K562 (cell line): ENCODE data around the gene KLHL22. TPM values are rescaled to one million over a fixed set of nuclear protein-coding genes. Genes with fewer than 3 reads are reported as not detected.

Experiments
- CHD4 ChIP-seq: fragments of 200-600 bp; sonication (generic); IDR thresholded peaks from 3 replicates; pipeline ENCODE4 v1.6.1; 2012; ENCODE audit warnings: low read depth, mild to moderate bottlenecking, mixed read lengths, low read length, inconsistent platforms; ENCODE audit not compliant: insufficient read depth, insufficient replicate concordance, poor library complexity, severe bottlenecking
- CREB1 ChIP-seq, 2 experiments: sonication (generic) in 1 of 2; formaldehyde crosslinking in 1 of 2; IDR thresholded peaks; 2 replicates each; pipeline versions ENCODE4 v1.6.1 to v1.8.0; 2012 to 2022; ENCODE audit warnings: inconsistent platforms in 1 of 2, mild to moderate bottlenecking in 1 of 2, missing genetic modification reagents in 1 of 2, moderate library complexity in 1 of 2
- HDAC6 ChIP-seq: IDR thresholded peaks from 2 replicates; pipeline ENCODE4 v1.6.1; 2012; ENCODE audit warnings: low read depth, mild to moderate bottlenecking, control low read depth, inconsistent platforms, low read length, moderate library complexity
- NELFE ChIP-seq: IDR thresholded peaks from 2 replicates; pipeline ENCODE4 v1.6.1; 2011; ENCODE audit warnings: mild to moderate bottlenecking; ENCODE audit not compliant: insufficient read depth, insufficient read length
- NFE2 ChIP-seq: IDR thresholded peaks from 2 replicates; pipeline ENCODE4 v1.6.1; 2014; ENCODE audit warnings: antibody characterized with exemption, low read depth
- SIN3A ChIP-seq, 2 experiments: fragments of 150-350 bp in 1 of 2; IDR thresholded peaks; 2 replicates each; pipeline ENCODE4 v1.6.1; 2011 to 2016; ENCODE audit warnings: borderline replicate concordance in 2 of 2, low read depth in 2 of 2, low read length in 2 of 2, mild to moderate bottlenecking in 2 of 2, moderate library complexity in 2 of 2; ENCODE audit not compliant: control insufficient read depth in 1 of 2
- ZNF212 ChIP-seq: fragments of 450-650 bp; formaldehyde crosslinking; IDR thresholded peaks from 2 replicates; pipeline ENCODE4 v1.4.0; 2020; ENCODE audit warnings: mild to moderate bottlenecking
- ZNF551 ChIP-seq: fragments of 250-450 bp; sonication (Bioruptor Pico); IDR thresholded peaks from 2 replicates; pipeline ENCODE4 v1.5.0; 2021; ENCODE audit warnings: mild to moderate bottlenecking, moderate library complexity
- polyA plus RNA-seq, 8 experiments: library from polyadenylated mRNA; depleted of rRNA in 4 of 8; stranded (reverse) in 5 of 8; unstranded in 3 of 8; fragments of >200 nt; fragmentation: Nextera tagmentation in 2 of 8; fragmentation: Illumina TruSeq in 1 of 8; extraction: Ambion mirVana in 2 of 8; extraction: Trizol in 1 of 8; gene quantifications; 2 replicates each; pipeline versions ENCODE4 v1.2.1 to v1.2.3, GENCODE V29; 2011 to 2014; ENCODE audit warnings: inconsistent platforms in 1 of 8, missing spikeins in 1 of 8
- total RNA-seq, 7 experiments: library from RNA; depleted of rRNA in 6 of 7; stranded (reverse); fragments of >200 nt in 6 of 7; fragmentation: Illumina TruSeq in 2 of 7; extraction: Trizol in 2 of 7; gene quantifications; 2 replicates each; pipeline versions ENCODE4 v1.2.1 to v1.2.3, GENCODE V29; 2011 to 2021; ENCODE audit warnings: low replicate concordance in 1 of 7
- TF ChIP-seq, protein P1 (sequence below): sonication (generic); formaldehyde crosslinking; IDR thresholded peaks from 2 replicates; pipeline ENCODE4 v1.8.1; 2023; ENCODE audit warnings: mild to moderate bottlenecking, missing genetic modification reagents
- TF ChIP-seq, protein P2 (sequence below): fragments of 200-800 bp; sonication (Bioruptor generic); IDR thresholded peaks from 2 replicates; pipeline ENCODE4 v1.6.1; 2016; ENCODE audit warnings: missing genetic modification characterization, missing compliant biosample characterization
- TF ChIP-seq, protein P3 (sequence below): fragments of 150-350 bp; conservative IDR thresholded peaks from 2 replicates; pipeline ENCODE4 v1.6.1; 2014; ENCODE audit warnings: low read length
- TF ChIP-seq, protein P4 (sequence below): IDR thresholded peaks from 3 replicates; pipeline ENCODE4 v1.6.1; 2011; ENCODE audit warnings: borderline replicate concordance, mild to moderate bottlenecking; ENCODE audit not compliant: insufficient read length, insufficient read depth

KLHL22 gene
- total and polyA plus RNA-seq, 9 of the 15 experiments (the other 6 are each of a cell fraction or from before 2014, with no cell fraction given) = 1.3 to 25.6 (median 15.2) TPM

DNA sequence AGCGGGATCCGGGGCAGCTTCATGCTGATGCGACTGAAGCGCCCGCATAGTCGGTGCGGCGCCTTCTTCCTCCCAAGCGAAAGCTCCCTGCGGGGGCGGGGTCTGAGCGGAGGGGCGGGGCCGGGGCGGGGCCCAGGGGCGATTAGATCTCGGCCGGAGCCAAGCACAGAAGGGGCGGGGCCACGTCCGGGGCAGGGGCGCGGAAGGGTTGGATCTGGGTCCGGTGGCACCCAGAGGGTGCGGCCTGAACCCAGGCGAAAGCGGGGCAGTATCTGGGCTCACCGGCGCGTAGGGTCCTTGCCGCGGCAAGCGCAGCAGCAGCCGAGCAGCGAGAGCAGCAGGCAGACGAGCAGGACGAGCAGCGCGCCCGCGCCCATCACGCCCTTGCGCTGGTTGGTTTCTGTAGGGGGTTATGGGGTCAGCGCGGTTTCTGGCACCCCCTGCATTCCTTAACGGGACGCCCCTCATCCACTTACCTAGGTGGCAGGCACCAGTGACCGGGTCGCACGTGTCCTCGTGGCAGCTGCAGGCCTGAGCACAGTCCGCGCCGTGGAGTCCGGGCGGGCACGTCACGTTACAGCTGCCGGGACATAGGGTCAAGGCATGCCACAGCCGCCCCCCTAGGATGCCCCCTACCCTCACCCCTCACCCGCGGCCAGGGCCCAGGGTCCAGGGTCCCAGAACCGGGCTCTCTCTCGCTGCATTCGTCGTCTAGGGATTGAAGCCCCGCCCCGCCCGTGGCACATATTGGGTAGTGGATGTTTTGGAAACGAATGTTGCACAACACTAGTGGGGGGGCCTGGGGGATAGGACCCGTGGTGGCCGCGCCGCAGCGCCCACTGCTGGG, 66.1 kb downstream of the KLHL22 start (continued):
- TF ChIP-seq, protein P1, sequence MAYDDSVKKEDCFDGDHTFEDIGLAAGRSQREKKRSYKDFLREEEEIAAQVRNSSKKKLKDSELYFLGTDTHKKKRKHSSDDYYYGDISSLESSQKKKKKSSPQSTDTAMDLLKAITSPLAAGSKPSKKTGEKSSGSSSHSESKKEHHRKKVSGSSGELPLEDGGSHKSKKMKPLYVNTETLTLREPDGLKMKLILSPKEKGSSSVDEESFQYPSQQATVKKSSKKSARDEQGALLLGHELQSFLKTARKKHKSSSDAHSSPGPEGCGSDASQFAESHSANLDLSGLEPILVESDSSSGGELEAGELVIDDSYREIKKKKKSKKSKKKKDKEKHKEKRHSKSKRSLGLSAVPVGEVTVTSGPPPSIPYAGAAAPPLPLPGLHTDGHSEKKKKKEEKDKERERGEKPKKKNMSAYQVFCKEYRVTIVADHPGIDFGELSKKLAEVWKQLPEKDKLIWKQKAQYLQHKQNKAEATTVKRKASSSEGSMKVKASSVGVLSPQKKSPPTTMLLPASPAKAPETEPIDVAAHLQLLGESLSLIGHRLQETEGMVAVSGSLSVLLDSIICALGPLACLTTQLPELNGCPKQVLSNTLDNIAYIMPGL (CRISPR knock-in tag) = no peak; the same call in 1 of the 2 replicates
- peak; percentile 78 for TF ChIP-seq CHD4
- TF ChIP-seq, protein P2, sequence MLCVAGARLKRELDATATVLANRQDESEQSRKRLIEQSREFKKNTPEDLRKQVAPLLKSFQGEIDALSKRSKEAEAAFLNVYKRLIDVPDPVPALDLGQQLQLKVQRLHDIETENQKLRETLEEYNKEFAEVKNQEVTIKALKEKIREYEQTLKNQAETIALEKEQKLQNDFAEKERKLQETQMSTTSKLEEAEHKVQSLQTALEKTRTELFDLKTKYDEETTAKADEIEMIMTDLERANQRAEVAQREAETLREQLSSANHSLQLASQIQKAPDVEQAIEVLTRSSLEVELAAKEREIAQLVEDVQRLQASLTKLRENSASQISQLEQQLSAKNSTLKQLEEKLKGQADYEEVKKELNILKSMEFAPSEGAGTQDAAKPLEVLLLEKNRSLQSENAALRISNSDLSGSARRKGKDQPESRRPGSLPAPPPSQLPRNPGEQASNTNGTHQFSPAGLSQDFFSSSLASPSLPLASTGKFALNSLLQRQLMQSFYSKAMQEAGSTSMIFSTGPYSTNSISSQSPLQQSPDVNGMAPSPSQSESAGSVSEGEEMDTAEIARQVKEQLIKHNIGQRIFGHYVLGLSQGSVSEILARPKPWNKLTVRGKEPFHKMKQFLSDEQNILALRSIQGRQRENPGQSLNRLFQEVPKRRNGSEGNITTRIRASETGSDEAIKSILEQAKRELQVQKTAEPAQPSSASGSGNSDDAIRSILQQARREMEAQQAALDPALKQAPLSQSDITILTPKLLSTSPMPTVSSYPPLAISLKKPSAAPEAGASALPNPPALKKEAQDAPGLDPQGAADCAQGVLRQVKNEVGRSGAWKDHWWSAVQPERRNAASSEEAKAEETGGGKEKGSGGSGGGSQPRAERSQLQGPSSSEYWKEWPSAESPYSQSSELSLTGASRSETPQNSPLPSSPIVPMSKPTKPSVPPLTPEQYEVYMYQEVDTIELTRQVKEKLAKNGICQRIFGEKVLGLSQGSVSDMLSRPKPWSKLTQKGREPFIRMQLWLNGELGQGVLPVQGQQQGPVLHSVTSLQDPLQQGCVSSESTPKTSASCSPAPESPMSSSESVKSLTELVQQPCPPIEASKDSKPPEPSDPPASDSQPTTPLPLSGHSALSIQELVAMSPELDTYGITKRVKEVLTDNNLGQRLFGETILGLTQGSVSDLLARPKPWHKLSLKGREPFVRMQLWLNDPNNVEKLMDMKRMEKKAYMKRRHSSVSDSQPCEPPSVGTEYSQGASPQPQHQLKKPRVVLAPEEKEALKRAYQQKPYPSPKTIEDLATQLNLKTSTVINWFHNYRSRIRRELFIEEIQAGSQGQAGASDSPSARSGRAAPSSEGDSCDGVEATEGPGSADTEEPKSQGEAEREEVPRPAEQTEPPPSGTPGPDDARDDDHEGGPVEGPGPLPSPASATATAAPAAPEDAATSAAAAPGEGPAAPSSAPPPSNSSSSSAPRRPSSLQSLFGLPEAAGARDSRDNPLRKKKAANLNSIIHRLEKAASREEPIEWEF (CRISPR knock-in tag) = no peak
- no peak for TF ChIP-seq NFE2
- no peak for TF ChIP-seq NELFE
- TF ChIP-seq ZNF212 (CRISPR knock-in tag) = peak; percentile 10; the same call in 1 of the 2 replicates
- TF ChIP-seq, protein P3, sequence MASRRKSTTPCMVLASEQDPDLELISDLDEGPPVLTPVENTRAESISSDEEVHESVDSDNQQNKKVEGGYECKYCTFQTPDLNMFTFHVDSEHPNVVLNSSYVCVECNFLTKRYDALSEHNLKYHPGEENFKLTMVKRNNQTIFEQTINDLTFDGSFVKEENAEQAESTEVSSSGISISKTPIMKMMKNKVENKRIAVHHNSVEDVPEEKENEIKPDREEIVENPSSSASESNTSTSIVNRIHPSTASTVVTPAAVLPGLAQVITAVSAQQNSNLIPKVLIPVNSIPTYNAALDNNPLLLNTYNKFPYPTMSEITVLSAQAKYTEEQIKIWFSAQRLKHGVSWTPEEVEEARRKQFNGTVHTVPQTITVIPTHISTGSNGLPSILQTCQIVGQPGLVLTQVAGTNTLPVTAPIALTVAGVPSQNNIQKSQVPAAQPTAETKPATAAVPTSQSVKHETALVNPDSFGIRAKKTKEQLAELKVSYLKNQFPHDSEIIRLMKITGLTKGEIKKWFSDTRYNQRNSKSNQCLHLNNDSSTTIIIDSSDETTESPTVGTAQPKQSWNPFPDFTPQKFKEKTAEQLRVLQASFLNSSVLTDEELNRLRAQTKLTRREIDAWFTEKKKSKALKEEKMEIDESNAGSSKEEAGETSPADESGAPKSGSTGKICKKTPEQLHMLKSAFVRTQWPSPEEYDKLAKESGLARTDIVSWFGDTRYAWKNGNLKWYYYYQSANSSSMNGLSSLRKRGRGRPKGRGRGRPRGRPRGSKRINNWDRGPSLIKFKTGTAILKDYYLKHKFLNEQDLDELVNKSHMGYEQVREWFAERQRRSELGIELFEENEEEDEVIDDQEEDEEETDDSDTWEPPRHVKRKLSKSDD = no peak
- no peak; the same call in 1 of the 2 replicates for TF ChIP-seq CREB1 (IDR thresholded peaks at IDR 0.05)
- TF ChIP-seq CREB1 (CRISPR knock-in tag; IDR thresholded peaks at IDR 0.05) = no peak
- TF ChIP-seq, protein P4, sequence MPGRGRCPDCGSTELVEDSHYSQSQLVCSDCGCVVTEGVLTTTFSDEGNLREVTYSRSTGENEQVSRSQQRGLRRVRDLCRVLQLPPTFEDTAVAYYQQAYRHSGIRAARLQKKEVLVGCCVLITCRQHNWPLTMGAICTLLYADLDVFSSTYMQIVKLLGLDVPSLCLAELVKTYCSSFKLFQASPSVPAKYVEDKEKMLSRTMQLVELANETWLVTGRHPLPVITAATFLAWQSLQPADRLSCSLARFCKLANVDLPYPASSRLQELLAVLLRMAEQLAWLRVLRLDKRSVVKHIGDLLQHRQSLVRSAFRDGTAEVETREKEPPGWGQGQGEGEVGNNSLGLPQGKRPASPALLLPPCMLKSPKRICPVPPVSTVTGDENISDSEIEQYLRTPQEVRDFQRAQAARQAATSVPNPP = no peak
- no peak for TF ChIP-seq HDAC6
- TF ChIP-seq SIN3A (IDR thresholded peaks at IDR 0.05; ENCODE audit: borderline replicate concordance in 2 of 2, control insufficient read depth in 1 of 2, low read depth in 2 of 2, low read length in 2 of 2) = peak in 1 of 2 experiments; percentile 53; a peak in 3 of 4 replicates
- TF ChIP-seq ZNF551 (CRISPR knock-in tag) = no peak
